ENCODE results near the gene PPFIBP1. TPM values are rescaled to one million over a fixed set of nuclear protein-coding genes. Genes with fewer than 3 reads are reported as not detected.
A peak's percentile ranks its signal among the peaks of the same experiment; 100 is the strongest.

PPFIBP1 gene
- polyA plus RNA-seq, 2 of the 4 experiments (the other 2 are of a cell fraction), result 24.8 to 89.0 TPM

DNA sequence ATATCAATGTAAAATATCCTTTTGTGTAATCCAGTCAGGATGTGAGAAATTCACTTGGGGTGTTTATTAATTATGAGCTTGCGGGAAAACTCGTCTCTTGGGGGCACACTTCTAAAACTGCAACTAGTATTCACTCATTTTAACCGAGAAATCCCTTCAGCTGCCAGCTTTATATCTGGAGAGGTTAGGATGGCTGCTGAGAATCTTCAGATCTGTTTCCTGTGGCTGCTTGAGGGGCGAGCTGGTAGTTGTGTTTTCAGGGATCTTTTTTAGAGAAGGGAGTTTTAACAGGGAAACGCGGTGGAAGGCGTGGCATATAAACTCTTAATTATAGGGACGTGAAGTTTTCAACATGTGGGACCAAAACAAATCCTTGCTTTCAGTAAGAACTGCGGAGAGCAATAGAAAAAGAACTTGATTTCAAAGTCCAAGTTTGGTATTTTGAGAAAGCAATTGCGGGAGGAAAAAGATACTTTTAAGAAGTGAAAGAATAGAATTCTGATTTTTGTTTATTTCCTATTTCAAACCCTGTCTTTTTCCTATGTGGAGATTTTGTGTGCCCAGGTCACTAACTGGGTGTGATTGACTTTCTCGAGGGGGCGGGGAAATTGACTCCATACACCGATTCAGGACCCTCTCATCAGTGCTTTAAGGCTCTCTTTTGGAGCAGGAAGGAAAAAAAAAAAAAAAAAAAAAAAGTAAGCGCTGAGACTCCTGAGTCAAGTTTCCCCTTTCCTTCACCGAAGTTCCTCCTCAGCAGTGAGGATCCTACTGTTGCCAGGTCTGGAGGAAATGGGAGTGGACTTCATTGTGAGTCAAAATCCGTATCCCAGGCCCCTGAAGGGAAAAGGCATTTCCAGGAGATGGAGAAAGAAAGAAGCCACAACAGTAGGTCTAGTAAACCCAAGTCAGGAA, 1.1 kb downstream of the PPFIBP1 start:
- Histone ChIP-seq H3K4me1 (peaks cover 23% of the 10 kb centered on the region), H3K9me3 (no peaks in the 10 kb centered on the region), H3K27ac (peak overlapping the region; percentile 86 to 94), H3K4me3 (peak overlapping the region; percentile 63), H3K4me2 (peak overlapping the region; percentile 78)
- TF ChIP-seq SMC3 (IDR thresholded peaks at IDR 0.05) (peak; percentile 13; the same call in 1 of the 3 replicates), CBX2 (IDR thresholded peaks at IDR 0.05; ENCODE audit: borderline replicate concordance, low read depth) (no peak), NPAS2 (CRISPR knock-in tag; IDR thresholded peaks at IDR 0.05; ENCODE audit: borderline replicate concordance) (no peak), RAD21 (conservative IDR thresholded peaks at IDR 0.05 in 1 of 2, IDR thresholded peaks at IDR 0.05 in 1 of 2) (0 out of 5 replicates have a peak, but pooled peaks of 1 of the 2 experiments have one; percentile 16), FOXS1 (CRISPR knock-in tag; IDR thresholded peaks at IDR 0.05) (no peak), NFE2L2 (conservative IDR thresholded peaks at IDR 0.05; ENCODE audit: low read length) (no peak), PHF8 (IDR thresholded peaks at IDR 0.05; ENCODE audit: borderline replicate concordance, low read depth) (no peak), HDAC2 (IDR thresholded peaks at IDR 0.05) (no peak)
- ATAC-seq, result no peak
- POLR2A ChIA-PET, result interaction anchor here (0.5 to 2.8 kb wide), 15 partner anchors 11 to 194 kb away, joined by 3 to 43 read pairs (median 6); no protein-coding TSS in a partner anchor
- DNase-seq (ENCODE audit: low read depth in 1 of 2, low spot score in 1 of 2), result peak; percentile 42 to 44
- no peak for FAIRE-seq
- CTCF ChIA-PET, result interaction anchor here (0.6 to 3.7 kb wide), 7 partner anchors 9 to 1275 kb away, joined by 3 to 27 read pairs (median 5); no protein-coding TSS in a partner anchor
- WGBS (ENCODE audit: missing lambda C conversion rate), result 2% methylated on average over 16 of the region's 16 CpGs

DNA sequence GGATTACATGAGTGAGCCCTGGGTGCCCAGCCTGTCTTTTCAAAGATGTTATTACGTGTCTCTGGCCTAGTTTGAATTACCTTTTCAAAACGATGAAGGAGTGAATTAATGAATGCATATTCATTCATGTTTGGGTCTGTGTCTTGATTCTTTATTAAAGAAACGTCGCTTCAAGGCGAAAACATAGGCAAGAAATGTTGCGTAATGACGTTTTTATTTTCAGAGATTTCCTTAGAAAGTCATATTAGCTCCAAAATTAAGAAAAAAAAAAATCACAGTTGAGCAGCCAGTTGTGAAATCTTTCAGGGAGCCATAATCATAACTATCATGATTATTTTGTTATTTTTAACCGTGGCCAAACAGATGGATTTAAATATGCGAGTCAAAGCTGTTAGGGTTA, 3.5 kb downstream of the PPFIBP1 start:
- WGBS (ENCODE audit: missing lambda C conversion rate), result 88% methylated on average over 9 of the region's 9 CpGs

GRCh38 chr12:27528788-27529187, 4.8 kb downstream of the PPFIBP1 start:
- FAIRE-seq, result no peak

More for the DNA sequence above, 3.5 kb downstream of the PPFIBP1 start:
- peaks cover 29% of the 10 kb centered on the region for H3K4me1 ChIP-seq
- no peak overlapping the region for H3K4me3 ChIP-seq
- no peak for FAIRE-seq
- H3K27ac ChIP-seq, result no peak overlapping the region
- POLR2A ChIA-PET, result no interaction called here
- H3K9me3 ChIP-seq, result no peaks in the 10 kb centered on the region
- ATAC-seq, result no peak
- TF ChIP-seq CEBPB (IDR thresholded peaks at IDR 0.05) (peak; percentile 44 to 59; a peak in 3 of 4 replicates), RFX5 (IDR thresholded peaks at IDR 0.05) (no peak)
- H3K4me2 ChIP-seq, result no peak overlapping the region
- CTCF ChIA-PET, result interaction anchor here (1.5 kb wide), 1 partner anchor 30 kb away, joined by 3 read pairs; no protein-coding TSS in a partner anchor
- no peak for DNase-seq (ENCODE audit: low read depth in 1 of 2, low spot score in 1 of 2)

DNA sequence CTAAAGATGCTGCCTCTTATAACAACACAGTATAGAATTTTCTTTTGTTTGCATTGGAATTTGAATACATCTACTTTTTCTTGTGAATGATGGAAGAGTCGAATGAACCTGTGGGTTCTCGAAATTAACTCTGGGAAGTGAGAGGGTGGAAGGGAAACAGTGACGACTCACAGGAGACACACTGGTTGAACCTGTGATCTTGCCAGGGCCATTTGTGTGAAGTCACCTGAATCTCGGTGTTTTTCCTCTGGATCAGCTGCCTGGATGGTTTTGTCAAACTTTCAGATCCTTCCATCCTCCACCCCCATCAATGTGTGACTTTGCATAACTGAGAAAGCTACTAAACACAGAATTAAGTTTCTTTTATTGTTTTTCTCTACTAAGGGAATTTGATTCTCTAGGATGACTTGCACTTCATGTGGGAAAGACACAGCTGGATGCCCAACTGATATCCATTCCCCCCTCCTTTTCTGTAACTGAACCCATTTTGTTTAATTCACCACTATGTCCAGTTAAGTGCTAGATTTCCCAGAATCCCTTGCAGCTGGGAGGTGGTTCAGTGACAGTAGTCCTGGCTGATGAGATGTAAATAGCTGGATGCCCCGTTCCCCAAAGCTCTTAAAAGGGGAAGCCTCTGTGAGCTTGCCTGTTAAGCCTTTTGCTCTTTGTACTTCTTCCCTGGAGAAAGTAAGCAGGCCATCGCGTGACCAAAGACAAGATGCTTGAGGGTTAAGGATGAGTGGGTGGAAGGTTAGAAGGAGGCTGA, 6.3 kb downstream of the PPFIBP1 start:
- TF ChIP-seq RARB (CRISPR knock-in tag; IDR thresholded peaks at IDR 0.05), result no peak
- TF ChIP-seq RAD21 (conservative IDR thresholded peaks at IDR 0.05 in 1 of 2, IDR thresholded peaks at IDR 0.05 in 1 of 2), result no peak
- TF ChIP-seq NFE2L2 (conservative IDR thresholded peaks at IDR 0.05; ENCODE audit: low read length), result no peak
- no peak for TF ChIP-seq CHD2 (IDR thresholded peaks at IDR 0.05; ENCODE audit: low read length, partially characterized antibody)
- Histone ChIP-seq H3K4me2 (peak overlapping the region; percentile 21; the same call in 1 of the 3 replicates), H3K9me3 (no peaks in the 10 kb centered on the region), H3K4me1 (peaks cover 22% of the 10 kb centered on the region), H3K4me3 (no peak overlapping the region), H3K27ac (0 out of 6 replicates have a peak overlapping the region, but pooled peaks of 1 of the 2 experiments have one; percentile 31)
- FAIRE-seq (no peak), ATAC-seq (no peak), DNase-seq (ENCODE audit: low read depth in 1 of 2, low spot score in 1 of 2) (peak in 1 of 2 experiments; percentile 25)
- ChIA-PET POLR2A (interaction anchor here (0.8 kb wide), 1 partner anchor 19 kb away, joined by 3 read pairs; no protein-coding TSS in a partner anchor), CTCF (interaction anchor here (1.3 to 2.5 kb wide), 5 partner anchors 19 to 120 kb away, joined by 3 to 8 read pairs (median 4); no protein-coding TSS in a partner anchor)
- 60% methylated on average over 7 of the region's 7 CpGs for WGBS (ENCODE audit: missing lambda C conversion rate)

More at GRCh38 chr12:27528788-27529187, 4.8 kb downstream of the PPFIBP1 start:
- no peak for DNase-seq (ENCODE audit: low read depth in 1 of 2, low spot score in 1 of 2)
- Histone ChIP-seq H3K4me1 (peaks cover 22% of the 10 kb centered on the region), H3K9me3 (no peaks in the 10 kb centered on the region), H3K4me3 (no peak overlapping the region), H3K4me2 (no peak overlapping the region), H3K27ac (no peak overlapping the region)
- no peak for ATAC-seq
- CTCF ChIA-PET, result no interaction called here
- TF ChIP-seq ZFP36 (IDR thresholded peaks at IDR 0.05; ENCODE audit: borderline replicate concordance, partially characterized antibody) (no peak), SREBF2 (IDR thresholded peaks at IDR 0.05) (no peak), RCOR1 (IDR thresholded peaks at IDR 0.05; ENCODE audit: low read depth, low read length) (no peak)
- TF ChIP-seq, protein P1, sequence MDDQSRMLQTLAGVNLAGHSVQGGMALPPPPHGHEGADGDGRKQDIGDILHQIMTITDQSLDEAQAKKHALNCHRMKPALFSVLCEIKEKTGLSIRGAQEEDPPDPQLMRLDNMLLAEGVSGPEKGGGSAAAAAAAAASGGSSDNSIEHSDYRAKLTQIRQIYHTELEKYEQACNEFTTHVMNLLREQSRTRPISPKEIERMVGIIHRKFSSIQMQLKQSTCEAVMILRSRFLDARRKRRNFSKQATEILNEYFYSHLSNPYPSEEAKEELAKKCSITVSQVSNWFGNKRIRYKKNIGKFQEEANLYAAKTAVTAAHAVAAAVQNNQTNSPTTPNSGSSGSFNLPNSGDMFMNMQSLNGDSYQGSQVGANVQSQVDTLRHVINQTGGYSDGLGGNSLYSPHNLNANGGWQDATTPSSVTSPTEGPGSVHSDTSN (IDR thresholded peaks at IDR 0.05), result no peak
- 94% methylated on average over 3 of the region's 3 CpGs for WGBS (ENCODE audit: missing lambda C conversion rate)
- POLR2A ChIA-PET, result no interaction called here

All from A549 (cell line).